HG02938 (cell line): ENCODE data around the gene CERS1.

Experiments used
- ATAC-seq: cut with Tn5 transposase; IDR thresholded peaks from one replicate; pipeline ENCODE4 v1.9.1; 2021; ENCODE audit warnings: mild to moderate bottlenecking, moderate library complexity; ENCODE audit not compliant: unreplicated experiment

The CERS1 gene

DNA sequence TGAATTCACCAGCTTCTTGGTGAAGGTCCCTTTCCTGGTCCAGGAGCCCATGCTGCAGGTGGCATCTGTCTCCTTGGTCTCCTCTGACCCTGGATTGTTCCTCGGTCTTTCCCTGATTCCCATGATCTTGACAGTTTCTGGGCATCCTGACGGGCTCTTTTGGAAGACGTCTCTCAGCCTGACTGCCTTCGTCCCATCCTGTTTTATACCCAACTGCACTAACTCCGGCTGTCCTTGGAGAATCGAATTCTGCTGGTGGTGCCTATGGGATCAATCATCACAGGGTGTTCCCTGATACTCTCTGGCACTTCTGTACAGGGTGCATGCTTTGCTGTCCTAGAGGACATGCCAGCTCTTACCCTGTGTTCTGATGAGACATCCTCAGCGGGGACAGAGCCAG lies 19.1 kb downstream of the CERS1 start:
- no peak for ATAC-seq

DNA sequence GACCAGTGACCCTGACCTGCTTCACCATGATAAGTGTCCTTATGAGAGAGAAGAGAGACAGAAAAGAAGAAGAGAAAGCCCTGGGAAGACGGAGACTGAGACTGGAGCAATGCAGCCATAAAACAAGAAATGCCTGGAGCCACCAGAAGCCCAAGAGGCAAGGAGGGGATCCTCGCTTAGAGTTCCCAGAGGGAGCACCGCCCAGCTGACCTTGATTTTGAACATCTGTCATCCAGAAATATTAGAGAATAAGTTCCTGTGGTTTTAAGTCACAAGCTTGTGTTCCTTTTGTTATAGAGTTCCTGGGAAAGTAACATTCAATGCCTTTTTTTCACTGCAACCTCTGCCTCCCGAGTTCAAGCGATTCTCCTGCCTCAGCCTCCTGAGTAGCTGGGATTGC lies 20.2 kb downstream of the CERS1 start:
- no peak for ATAC-seq

DNA sequence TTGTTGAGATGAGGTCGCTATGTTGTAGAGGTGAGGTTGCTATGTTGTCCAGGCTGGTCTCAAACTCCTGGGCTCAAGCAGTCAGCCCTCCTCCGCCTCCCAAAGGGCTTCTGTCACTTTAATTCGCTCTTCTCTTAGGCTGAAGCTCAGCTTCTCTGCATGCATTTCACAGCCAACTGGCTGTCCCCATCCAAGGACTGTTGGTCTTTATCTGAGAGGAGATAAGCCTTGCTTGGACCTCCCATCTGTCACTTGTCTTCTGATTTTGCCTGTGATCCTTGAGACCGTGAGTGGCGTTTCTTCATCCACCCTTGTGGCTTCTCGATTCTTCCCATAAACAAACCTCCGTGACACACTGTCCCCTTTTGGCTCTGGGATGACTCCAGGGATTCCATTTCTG lies 24.4 kb downstream of the CERS1 start:
- ATAC-seq, result no peak

DNA sequence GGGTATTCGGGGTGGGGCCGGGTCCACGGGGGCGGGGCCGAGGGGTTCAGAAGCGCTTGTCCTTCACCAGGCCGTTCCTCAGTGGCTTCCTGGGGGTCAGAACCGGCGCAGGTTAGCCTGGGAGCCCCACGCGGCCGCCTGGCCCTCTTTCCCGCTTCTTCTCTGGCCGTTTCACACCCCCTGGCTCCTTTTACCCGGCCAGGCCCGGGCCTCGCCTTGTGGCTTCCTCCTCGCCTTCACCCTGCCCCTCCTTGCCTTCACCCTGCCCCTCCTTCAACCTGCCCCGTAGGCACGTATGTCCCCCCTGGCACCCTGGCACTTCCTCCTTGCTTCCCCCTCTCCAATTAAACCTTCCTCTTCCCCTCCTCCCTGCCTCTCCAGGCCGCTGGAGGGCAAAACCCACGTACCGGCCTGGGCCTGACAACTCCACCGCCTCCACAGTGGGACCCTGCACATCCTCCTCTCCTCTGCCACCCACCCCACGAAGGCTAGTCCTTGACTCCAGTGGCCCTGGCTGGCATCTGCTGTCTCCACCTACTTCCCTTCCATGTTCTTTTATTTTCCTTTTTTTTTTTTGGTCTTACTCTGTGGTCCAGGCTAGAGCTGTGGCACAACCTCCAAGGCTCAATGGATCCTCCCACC lies 25.3 kb downstream of the CERS1 start:
- no peak for ATAC-seq

DNA sequence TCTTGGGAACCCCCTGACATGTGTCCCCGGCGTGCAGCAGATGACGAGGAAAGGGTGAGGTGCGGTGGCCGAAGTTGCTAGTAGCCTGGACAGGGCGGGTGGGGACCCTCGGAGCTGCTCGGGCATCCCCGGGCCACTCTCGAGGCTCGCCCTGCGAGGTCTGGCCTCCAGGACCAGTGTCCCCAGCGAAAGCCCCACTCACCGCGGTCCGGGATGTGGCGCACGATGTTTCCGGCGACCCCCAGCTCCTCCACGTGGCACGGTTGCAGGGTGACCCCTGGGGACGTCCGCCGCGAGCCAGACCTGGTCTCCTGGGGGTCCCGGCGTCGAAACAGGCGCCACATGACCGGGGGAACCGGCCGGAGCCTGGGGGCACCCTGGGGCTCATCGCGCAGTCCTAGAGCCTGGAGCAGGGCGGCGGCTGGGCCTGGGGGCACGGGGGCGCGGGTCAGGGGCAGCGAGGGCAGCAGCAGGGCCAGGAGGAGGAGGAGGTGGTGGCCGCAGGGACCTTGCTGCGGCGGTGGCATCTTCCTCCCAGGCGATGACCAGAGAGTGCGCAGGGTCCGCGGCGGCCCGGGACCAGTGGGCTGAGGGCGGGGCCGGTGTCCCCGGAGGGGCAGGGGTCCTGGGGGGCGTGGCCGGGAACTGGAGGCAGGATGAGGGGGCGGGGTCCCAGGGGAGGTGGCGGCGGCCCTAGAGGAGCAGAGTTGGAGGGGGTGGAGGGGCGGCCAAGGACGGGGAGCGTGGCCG lies 26.0 kb downstream of the CERS1 start:
- ATAC-seq, result no peak

DNA sequence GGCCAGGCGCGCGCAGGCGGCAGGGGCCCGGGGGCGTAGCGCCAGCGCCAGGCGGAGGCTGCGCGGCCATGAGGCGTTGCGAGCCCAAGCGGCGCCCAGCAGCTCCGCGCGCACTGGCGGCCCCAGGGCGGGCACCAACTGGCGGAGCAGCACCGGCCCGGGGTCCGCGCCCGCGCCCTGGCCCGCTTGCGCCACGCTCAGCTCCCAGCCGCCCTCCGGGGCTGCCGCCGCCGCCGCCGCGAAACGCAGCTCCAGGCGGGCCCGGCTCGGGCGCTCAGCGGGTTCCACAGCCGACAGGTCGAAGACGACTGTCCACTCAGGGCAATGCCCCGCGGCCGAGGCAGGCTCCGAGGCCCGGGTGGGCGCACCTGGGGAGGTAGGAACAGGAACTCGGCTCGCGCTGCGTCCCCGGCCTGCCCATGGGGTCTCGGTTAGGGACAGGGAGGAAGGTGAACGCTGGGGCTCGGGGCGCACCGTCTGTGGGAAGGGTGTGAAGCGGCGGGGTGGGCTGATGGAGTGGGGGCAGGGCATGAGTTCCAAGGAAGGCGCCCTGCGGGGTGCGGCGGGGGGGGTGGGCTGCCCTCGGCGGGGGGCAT lies 26.8 kb downstream of the CERS1 start:
- ATAC-seq, result no peak

DNA sequence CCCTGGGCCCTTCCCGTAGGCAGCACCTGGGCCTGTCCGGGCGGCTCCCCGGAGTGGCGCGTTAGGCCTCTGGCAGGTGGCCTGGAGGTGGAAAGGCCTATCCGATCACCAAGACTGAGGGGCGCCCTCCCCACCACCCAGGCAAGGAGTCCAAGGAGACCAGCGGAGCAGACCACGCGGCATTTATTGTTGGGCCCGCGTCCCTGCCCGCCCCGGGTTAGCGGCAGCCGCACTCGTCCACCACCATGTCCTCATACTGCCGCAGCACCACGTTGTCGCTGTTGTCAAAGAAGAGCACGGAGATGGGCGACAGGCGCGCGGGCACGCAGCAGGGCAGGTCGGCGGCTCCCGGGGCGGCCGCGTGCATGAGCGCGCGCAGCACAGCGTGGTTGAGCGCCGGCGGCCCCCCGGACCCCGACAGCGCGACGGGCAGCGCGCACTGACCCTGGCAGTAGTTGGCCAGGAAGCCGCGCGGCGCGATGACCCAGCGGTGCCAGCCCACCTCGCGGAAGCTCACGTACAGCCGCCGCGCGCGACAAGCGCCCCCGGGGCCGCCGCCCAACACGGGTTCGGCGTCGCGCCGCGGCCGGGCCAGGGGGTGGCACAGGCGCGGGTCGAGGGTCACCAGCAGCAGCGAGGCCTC lies 27.5 kb downstream of the CERS1 start:
- no peak for ATAC-seq

DNA sequence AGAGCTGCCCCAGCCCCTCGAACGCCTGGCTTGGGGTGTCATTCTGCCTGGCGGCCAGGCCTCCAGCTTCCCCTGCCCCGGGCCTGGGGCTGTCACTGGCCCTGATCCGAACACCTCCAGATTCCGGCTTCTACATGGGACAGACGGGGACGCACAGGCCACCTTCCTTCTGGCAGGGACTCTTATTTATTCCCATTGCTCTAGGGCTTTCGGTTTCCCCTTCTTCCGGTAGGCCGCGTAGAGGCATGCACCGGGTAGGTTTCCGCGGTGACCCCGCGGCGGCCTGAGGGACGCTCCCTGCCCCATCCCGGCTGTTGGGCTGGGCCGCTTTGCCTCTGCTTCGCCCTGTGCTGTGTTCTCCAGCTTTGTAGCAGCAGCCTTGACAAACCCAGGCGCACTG lies 28.2 kb downstream of the CERS1 start:
- ATAC-seq, result no peak

DNA sequence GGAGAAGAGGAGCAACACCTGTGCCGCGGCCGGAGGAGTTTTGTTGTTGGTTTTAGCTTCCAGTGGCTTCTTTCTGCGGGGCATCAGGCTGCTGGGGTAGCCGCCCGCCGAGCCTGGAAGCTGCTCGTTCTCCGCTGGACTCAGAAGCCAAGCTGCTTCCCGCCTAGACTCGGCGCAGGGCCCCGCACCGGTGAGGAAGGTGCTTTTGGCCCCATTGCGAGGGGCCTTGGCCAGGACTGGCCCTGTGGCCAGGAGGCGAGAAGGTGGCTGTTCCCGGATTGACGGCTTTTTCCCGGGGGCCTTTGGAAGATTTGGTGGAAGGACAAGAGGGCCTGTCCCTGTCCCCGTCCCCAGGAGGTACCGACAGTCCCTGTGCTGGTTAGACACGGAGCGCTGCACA lies 28.8 kb downstream of the CERS1 start:
- no peak for ATAC-seq

DNA sequence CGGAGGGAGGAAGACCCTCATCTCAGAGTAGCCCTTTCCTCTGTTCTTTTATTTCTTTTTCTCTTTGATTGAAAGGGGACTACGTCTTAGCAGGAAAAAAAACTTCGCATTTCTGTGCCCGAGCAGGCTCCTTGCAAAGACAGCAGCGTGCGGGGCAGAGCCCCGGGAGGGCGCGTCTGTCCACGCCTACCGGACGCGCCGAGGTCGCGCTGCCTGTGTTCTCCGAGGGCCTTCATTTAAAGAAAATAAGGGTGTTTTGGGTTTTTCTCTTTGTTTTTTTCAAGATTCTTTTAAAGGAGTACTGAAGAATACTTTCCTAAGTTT lies 29.2 kb downstream of the CERS1 start:
- no peak for ATAC-seq

DNA sequence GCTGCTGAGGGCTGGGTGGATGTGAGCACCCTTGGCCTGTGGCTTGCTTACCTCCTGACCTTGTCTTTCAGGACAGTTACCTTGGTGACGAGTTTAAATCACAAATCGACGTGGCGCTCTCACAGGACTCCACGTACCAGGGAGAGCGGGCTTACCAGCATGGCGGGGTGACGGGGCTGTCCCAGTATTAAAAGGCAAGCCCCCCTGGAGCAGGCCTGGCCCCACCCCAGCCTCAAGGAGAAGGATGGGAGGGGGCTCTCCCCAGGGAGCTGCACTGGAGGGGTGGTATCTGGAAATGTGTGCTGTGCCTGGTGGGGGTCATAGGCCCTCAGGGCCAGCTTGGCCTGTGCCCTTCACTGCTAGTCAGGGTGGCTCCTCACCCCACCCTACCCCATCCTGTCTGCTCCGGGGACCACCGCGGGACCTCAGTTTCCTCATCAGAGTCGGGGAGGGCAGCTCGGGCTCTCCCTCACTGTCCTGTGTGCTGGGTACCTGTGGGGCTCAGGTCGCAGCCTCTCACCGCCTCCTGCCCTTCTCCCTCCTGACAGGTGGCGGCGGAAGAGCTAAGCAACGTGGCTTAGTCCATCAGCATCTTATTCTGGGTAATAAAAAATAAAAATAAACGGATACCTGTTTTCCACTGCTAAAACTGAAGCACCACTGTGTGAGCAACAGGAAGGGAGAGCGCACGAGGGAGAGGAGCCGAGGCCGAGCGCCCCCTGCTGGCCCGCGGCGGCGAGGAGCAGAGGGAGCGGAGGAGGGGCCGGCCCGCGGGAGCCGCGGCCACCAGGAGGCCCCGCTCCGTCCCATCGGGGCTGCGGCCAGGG lies 29.8 kb downstream of the CERS1 start:
- no peak for ATAC-seq

DNA sequence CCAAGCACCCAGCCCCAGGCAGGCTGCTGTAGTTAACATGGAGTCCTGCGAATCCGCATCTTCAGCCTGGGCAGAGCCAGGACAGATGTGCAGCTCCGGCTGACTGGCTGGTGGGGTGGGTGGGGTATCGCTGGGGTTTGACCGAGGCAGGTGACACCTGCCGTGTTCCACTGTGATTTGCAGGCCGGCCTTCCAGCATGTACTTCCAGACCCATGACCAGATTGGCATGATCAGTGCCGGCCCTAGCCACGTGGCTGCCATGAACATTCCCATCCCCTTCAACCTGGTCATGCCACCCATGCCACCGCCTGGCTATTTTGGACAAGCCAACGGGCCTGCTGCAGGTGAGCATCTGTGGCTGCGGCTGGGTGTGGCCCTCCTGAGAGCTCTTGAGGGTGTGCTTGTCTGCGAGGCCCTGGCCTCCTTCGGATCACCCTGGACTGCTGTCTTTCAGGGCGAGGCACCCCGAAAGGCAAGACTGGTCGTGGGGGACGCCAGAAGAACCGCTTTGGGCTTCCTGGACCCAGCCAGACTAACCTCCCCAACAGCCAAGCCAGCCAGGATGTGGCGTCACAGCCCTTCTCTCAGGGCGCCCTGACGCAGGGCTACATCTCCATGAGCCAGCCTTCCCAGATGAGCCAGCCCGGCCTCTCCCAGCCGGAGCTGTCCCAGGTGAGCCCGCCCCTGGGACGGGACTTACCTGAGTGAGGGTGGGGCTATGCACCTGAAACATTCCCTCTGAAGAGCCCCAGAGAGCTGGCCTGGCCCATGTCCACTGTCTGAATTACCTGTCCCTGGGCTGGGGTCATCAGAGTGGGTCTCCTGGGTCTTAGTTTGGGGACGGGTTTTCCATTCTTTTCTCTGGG lies 30.6 kb downstream of the CERS1 start:
- no peak for ATAC-seq

DNA sequence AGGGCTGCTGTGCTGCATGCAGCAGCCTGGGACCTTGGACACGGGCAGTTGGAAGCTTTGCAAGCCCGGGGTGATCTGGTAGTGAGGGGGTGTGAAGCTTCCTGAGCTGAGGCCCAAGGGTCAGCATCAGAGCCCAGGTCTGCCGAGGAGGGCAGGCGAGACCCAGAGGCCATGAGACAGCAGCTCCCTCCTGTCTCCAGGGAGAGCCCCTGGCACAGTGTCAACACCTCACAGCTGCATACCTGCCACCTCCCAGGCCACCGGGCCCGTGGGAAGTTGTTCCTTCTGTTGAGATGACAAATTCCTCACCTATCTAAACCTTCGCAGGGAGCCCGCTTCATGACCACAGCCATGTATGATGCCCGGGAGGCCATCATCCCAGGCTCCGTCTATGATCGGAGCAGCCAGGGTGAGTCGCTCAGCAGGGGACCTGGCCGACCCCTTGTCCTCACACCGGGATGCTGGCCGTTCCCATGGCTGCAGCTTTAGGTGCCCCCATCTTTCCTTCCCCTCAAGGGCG lies 32.1 kb downstream of the CERS1 start:
- ATAC-seq, result no peak

DNA sequence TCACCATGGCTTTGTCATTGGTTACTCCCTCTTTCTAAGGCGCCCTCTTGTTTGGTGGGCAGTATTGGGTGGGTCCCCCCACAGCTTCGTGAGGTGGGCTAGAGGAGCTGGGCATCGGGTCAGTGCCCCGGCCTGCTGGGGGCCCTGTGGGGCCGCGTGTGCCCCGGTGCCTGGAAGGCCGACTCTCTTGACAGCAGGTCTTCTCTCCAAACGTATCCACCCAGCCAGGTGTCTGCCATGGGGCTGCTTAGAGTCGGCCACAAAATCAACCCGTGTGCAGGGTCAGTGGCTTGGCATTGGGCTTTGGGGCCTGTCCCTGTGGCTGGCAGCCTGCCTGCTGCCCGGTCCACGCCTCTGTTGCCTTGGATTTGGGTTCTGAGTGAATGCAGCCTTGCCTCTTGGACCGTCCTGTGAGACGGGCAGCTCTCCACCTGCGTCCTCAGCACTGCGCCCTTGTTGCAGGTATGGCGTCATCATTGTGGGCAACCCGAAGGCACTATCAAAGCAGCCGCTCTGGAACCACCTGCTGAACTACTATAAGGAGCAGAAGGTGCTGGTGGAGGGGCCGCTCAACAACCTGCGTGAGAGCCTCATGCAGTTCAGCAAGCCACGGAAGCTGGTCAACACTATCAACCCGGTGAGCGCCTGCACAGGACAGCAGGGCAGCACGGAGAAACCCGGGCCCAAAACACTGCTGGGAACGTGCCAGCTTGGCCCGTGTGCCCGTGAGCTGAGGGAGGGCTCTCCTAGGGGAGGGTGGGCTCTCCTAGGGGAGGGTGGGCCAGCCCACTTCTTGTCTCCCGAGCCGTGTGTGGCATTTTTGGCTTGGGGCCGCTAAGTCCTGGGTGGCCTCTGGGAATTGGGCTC lies 32.7 kb downstream of the CERS1 start:
- ATAC-seq, result no peak

DNA sequence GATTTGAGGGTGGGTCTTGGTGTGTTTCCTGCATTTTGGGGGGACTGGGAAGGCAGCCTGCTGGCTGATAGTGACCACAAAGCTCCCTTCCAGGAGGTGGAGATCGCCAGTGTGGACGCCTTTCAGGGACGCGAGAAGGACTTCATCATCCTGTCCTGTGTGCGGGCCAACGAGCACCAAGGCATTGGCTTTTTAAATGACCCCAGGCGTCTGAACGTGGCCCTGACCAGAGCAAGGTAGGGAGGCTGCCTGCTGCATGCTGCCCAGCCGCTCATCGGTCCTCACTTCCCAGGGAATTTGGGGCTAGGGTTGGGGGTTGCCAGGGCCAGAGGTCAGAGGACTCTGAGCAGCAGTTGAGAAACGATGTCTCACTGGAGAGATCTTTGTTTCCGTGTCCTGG lies 34.0 kb downstream of the CERS1 start:
- ATAC-seq, result no peak

DNA sequence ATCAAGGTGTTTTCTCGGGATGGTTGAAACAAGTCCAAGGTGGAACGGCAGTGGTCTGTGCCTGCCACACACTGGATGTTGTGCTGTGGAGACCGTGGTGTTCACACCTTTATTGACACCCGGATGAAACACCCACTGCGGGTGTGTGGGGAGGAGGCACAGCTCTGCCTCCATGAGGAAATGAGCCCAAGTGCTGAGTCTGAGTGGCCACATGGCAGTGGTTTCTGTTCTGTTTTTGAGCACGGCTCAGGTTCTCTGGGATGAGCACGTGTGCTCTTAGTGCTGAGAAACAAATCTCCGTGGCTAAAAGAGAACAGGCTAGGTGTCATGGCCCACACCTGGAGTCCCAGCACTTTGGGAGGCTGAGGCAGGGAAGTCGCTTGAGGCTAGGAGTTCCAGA lies 34.7 kb downstream of the CERS1 start:
- ATAC-seq, result no peak

DNA sequence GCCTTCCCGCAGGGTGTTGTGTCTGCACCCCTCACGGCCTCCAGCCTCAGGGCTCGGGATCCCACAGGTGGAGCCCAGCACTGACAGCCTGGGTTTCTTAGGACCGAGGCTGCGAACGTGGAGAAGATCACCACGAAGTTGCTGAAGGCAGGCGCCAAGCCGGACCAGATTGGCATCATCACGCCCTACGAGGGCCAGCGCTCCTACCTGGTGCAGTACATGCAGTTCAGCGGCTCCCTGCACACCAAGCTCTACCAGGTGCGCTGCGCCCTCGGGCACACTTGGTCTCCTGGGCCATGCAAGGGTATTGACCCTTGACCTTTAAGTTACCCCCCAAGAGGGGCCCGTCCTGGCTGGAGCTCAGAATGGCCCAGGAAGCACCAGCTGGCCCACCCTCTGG lies 35.2 kb downstream of the CERS1 start:
- no peak for ATAC-seq

DNA sequence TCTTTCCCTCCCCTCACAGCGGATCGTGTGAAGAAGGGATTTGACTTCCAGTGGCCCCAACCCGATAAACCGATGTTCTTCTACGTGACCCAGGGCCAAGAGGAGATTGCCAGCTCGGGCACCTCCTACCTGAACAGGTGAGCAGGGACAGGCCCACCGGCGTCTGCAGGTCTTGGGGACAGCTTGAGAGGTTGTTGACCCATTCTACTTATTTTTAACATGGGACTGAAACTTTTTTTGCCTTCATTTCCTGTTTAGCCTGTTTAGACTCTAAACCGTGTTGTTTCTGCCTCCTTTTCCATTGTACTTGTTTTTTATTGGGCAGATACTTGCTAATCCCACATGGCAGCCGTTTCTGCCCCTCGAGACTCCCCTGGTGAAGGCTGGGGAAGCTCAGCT lies 35.7 kb downstream of the CERS1 start:
- ATAC-seq, result no peak

DNA sequence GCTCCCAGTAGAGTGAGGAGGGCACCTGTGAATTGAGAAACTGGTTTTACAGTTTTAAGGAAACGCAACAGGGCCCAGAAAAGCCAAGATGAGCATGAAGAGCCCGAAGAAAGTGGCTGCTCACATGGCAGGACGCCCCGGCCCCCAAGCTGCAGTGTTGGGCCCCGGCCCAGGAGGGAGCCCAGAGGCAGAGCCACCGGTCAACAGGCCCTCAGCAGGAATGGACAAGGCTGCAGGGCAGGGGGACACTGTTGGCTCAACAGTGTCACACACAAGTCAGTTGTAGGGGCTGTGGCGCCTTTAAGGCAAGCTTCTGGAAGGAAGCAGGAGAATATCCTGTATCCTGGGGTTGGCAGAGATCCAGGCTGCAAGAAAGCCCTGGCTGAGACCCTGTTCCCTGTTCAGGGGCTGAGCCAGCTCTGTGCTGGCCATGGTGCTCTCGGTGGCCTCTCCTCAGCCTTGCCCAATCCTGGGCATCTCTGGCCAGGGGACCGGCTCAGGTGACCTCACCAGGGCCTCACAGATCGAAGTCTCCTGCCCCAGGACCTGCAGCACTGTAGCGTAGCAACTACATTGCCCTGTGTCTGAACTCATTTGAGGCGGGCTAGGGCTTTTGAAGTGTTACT lies 36.2 kb downstream of the CERS1 start:
- ATAC-seq, result no peak
